ENCODE results near the gene COX4I2. TPM values are rescaled to one million over a fixed set of nuclear protein-coding genes. Genes with fewer than 3 reads are reported as not detected.
A peak's percentile ranks its signal among the peaks of the same experiment; 100 is the strongest.
"Not testable (repeated sequence)": the region's sequence is repeated elsewhere in the genome, so short reads cannot be mapped to it uniquely, and the experiment has no call there.

Gene COX4I2
- total and polyA plus RNA-seq, 7 donors = 1.1 to 3.0 (median 1.4) TPM; not detected in 4

- Histone ChIP-seq H3K36me3 (no peaks in the 10 kb centered on the region), H3K27ac (no peak overlapping the region), H3K27me3 (peaks cover 0 to 19% (median 7%) of the 10 kb centered on the region in 3 donors), H3K9me3 (no peaks in the 10 kb centered on the region), H3K4me3 (no peak overlapping the region), H3K4me1 (no peaks in the 10 kb centered on the region)
- intact Hi-C loops (cut with DNase I) = no loop called here
- WGBS, 2 donors = 53 to 90% methylated on average over 1 of the region's 1 CpG
- TF ChIP-seq POLR2AphosphoS5 (IDR thresholded peaks at IDR 0.05) (no peak), POLR2A (IDR thresholded peaks at IDR 0.05) (no peak)
- no peak for DNase-seq
These were observed 5.1 kb downstream of the COX4I2 start for GRCh38 chr20:31642837-31643236.

- intact Hi-C loops (cut with DNase I) = no loop called here
- 87 to 91% methylated on average over 4 of the region's 4 CpGs for WGBS, 2 donors
- DNase-seq = no peak
- Histone ChIP-seq H3K36me3 (no peaks in the 10 kb centered on the region), H3K4me1 (no peaks in the 10 kb centered on the region), H3K27me3 (peaks cover 0 to 13% (median 3%) of the 10 kb centered on the region in 3 donors), H3K27ac (no peak overlapping the region), H3K9me3 (no peaks in the 10 kb centered on the region), H3K4me3 (no peak overlapping the region)
- TF ChIP-seq EP300 (IDR thresholded peaks at IDR 0.05) (no peak), CTCF (IDR thresholded peaks at IDR 0.05) (no peak), POLR2AphosphoS5 (IDR thresholded peaks at IDR 0.05) (no peak)
These were observed 5.8 kb downstream of the COX4I2 start for GRCh38 chr20:31643522-31643921.

- H3K36me3 ChIP-seq = no peaks in the 10 kb centered on the region
- intact Hi-C loops (cut with DNase I) = no loop called here
- TF ChIP-seq POLR2AphosphoS5 (IDR thresholded peaks at IDR 0.05) = no peak
- TF ChIP-seq POLR2A (IDR thresholded peaks at IDR 0.05) = no peak
- TF ChIP-seq CTCF (IDR thresholded peaks at IDR 0.05) = no peak
- TF ChIP-seq EP300 (IDR thresholded peaks at IDR 0.05) = no peak
- 67 to 80% methylated on average over 8 of the region's 8 CpGs for WGBS, 2 donors
- H3K27ac ChIP-seq = no peak overlapping the region
- no peaks in the 10 kb centered on the region for H3K9me3 ChIP-seq
- H3K4me3 ChIP-seq = no peak overlapping the region
- H3K27me3 ChIP-seq = peaks cover 0 to under 1% (median 0%) of the 10 kb centered on the region in 3 donors
- DNase-seq = no peak
- H3K4me1 ChIP-seq = no peaks in the 10 kb centered on the region
These were observed 7.0 kb downstream of the COX4I2 start for GRCh38 chr20:31644701-31645100.

GRCh38 chr20:31648104-31648503, 10.4 kb downstream of the COX4I2 start:
- H3K36me3 ChIP-seq; H3K27me3 ChIP-seq; H3K27ac ChIP-seq; H3K4me3 ChIP-seq; H3K9me3 ChIP-seq; DNase-seq; intact Hi-C loops (cut with DNase I): not testable (repeated sequence)
- peaks cover 0 to 12% (median 9%) of the 10 kb centered on the region in 4 donors for H3K4me1 ChIP-seq
- 54 to 78% methylated on average over 3 of the region's 3 CpGs for WGBS, 2 donors

- Histone ChIP-seq H3K27ac (peak overlapping the region in 3 of 4 donors; percentile 48 to 69 (median 48)), H3K9me3 (no peaks in the 10 kb centered on the region), H3K4me3 (no peak overlapping the region), H3K4me1 (peaks cover 0 to 21% (median 15%) of the 10 kb centered on the region in 4 donors), H3K27me3 (no peaks in the 10 kb centered on the region), H3K36me3 (no peaks in the 10 kb centered on the region)
- WGBS, 2 donors = 9 to 42% methylated on average over 5 of the region's 5 CpGs
- intact Hi-C loops (cut with DNase I) = no loop called here
- DNase-seq = no peak
- TF ChIP-seq POLR2A (IDR thresholded peaks at IDR 0.05) (no peak), EP300 (IDR thresholded peaks at IDR 0.05) (no peak), CTCF (IDR thresholded peaks at IDR 0.05) (no peak), POLR2AphosphoS5 (IDR thresholded peaks at IDR 0.05) (peak in 1 of 4 donors; percentile 23)
These were observed 15.2 kb downstream of the COX4I2 start for GRCh38 chr20:31652917-31653396.

GRCh38 chr20:31653561-31653960, 15.8 kb downstream of the COX4I2 start:
- TF ChIP-seq CTCF (IDR thresholded peaks at IDR 0.05) = no peak
- TF ChIP-seq EP300 (IDR thresholded peaks at IDR 0.05) = no peak
- TF ChIP-seq POLR2A (IDR thresholded peaks at IDR 0.05) = no peak
- intact Hi-C loops (cut with DNase I) = no loop called here

More at GRCh38 chr20:31653561-31653960, 15.8 kb downstream of the COX4I2 start:
- H3K9me3 ChIP-seq = no peaks in the 10 kb centered on the region
- H3K27ac ChIP-seq = peak overlapping the region in 3 of 4 donors; percentile 48 to 69 (median 48)
- no peak for DNase-seq
- no peaks in the 10 kb centered on the region for H3K36me3 ChIP-seq
- H3K4me3 ChIP-seq = no peak overlapping the region
- WGBS, 2 donors = 45 to 54% methylated on average over 5 of the region's 5 CpGs
- no peaks in the 10 kb centered on the region for H3K27me3 ChIP-seq
- peaks cover 0 to 21% (median 15%) of the 10 kb centered on the region in 4 donors for H3K4me1 ChIP-seq
